GM18526 (cell line): Measurements from ENCODE around the gene MOBP.

ENCODE experiments used
- POLR2A ChIP-seq: IDR thresholded peaks from 3 replicates; pipeline ENCODE4 v1.6.1; 2011; ENCODE audit not compliant: insufficient read length; ENCODE audit errors: extremely low read depth

MOBP gene, protein sequence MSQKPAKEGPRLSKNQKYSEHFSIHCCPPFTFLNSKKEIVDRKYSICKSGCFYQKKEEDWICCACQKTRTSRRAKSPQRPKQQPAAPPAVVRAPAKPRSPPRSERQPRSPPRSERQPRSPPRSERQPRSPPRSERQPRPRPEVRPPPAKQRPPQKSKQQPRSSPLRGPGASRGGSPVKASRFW

GRCh38 chr3:39467394-39468107 lies at the start of gene MOBP:
TSS of gene MOBP (plus strand) at chr3:39467680. CDS start at chr3:39502070, 34,390 bp downstream.
- TF ChIP-seq POLR2A = no peak

- no peak for TF ChIP-seq POLR2A
These were observed 47.7 kb upstream of the MOBP start for GRCh38 chr3:39419742-39420315.

- TF ChIP-seq POLR2A = no peak
These were observed 46.9 kb upstream of the MOBP start for GRCh38 chr3:39420543-39420942.

DNA sequence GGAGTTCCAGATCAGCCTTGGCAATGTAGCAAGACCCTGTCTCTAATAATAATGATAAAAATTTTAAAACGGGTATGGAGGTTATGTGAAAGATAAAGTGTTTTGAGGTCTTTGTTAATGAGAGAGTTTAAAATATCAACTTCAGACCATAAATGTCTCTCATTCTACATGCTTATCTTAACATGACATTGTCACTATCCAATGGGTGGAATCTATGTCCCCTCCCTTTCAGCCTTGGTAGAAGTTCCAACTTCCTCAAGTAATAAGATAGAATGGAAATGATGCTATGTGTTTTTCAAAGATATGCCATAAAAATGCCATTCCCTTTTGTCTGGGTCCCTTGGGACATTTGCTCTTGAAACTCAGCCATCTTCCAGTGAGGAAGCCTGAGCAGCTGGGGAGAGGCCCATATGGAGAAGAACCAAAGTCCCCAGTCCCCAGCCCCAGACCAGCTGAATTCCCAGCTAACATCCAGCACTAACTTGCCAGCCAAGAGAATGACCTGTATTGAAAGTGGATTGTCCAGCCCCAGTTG lies 44.0 kb upstream of the MOBP start:
- no peak for TF ChIP-seq POLR2A

GRCh38 chr3:39426312-39426711 lies 41.2 kb upstream of the MOBP start:
- TF ChIP-seq POLR2A = no peak

DNA sequence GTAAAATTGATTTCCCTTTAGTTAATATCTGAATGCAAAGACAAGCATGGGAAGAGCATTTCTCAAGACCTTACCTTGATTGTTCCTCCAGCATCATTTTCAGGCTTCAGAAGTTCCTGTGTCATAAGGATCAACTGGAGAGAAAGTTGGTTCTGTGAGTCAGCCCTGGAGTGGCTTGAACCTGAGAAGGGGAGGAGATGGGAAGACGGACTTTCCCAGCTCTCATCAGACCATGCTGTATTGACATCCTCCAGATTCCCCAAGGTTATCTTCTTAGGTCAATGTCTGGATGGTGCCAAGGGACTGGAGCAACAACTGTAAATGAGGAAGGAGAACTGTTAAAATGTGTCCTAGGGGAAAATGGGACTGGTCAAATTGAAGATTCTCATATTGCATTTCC lies 40.0 kb upstream of the MOBP start:
- TF ChIP-seq POLR2A = no peak

- no peak for TF ChIP-seq POLR2A
These were observed 38.7 kb upstream of the MOBP start for GRCh38 chr3:39428745-39429201.

DNA sequence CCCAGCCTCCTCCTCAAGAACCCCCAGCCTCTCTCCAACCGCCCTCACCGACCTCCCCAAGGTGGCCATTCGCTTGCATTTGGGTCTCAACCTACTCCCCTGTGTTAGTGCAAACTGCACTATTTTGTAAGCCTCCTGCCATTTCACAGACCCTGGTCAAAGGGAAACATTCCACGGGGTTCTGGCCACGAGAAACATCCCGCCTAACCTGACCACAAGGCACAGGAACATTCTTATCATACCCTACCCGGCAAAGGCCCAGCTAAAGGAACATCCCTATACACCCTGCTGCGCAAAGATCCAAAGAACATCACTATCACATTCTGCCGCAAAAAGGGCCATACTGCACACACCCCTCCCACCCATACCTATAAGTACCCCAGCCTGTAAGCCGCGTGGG lies 38.0 kb upstream of the MOBP start:
- no peak for TF ChIP-seq POLR2A

- no peak for TF ChIP-seq POLR2A
These were observed 35.1 kb upstream of the MOBP start for GRCh38 chr3:39432342-39432741.

- TF ChIP-seq POLR2A = no peak
These were observed 33.8 kb upstream of the MOBP start for GRCh38 chr3:39433642-39434041.

DNA sequence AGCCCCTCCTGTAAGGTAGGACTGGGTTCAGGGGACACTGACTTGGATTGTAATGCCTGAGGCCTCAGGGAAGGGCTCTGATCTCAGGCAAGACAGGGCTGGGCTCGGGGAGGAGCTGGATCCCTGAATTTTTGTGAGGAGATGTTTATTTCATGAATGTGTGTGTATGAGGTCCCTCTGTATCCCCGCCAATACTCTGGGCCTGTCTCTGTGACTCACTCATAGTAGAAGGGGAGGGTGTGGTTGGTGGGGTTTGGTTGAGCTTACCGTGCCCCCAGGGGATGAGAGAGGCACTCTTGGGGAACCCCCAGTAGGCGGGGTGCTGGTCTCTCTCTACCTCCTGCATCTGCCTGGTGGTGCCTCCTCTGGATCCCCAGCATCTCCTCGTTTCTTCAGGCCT lies 32.9 kb upstream of the MOBP start:
- no peak for TF ChIP-seq POLR2A

DNA sequence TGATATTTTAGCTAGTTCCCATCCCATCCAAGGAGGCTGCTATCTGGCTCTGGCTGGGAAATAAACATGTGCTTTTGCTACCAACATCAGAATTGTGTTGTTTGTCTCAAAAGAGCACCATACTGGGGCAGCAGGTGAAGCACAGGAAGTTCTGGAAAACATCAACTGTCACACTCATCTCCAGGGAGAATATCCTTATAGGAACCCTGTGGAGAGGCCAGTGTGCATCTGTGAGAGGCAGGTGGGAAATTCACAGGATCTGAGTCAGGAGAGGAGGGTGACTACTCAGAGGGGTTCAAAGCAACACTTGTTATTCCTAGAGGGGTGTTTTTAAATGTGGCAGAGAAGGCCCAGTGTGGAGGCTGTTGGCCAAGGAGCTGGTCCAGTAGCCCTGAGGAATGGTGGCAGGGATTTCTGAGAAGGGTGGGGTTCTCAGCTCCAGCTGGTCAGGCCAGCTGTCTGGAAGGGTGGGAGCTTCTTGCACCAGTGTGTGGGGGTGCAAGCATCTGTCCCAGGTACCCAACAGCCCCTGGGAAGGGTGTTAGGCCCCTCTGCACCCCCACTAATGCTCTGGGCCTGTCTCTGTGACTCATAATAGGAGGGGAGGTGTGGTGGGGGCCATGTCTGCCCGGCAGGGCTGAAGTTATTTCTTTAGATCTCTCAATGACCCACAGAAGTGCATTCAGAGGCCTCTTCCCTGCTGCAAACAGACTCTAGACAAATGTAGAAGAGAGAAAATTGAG lies 32.3 kb upstream of the MOBP start:
- no peak for TF ChIP-seq POLR2A

DNA sequence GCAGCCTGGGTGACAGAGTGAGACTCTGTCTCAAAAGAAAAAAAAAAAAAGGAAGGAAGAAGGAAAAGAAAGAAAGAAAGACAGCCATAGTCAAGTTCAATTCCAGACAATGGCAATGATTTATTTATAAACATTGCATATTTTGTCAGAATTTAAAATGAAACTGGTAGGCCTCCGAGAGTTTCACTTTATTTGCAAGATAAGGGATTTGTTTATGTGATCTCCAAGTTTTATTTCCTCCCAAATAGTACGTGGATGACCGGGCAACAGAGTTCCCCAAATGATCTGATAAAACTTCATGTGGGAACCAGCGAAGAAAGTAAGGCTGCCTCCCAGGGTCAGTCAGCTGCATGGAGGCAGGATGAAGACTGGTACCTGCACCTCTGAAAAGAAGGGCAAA lies 28.6 kb upstream of the MOBP start:
- TF ChIP-seq POLR2A = no peak

GRCh38 chr3:39440316-39440715 lies 27.2 kb upstream of the MOBP start:
- TF ChIP-seq POLR2A = no peak

GRCh38 chr3:39443530-39443929 lies 23.9 kb upstream of the MOBP start:
- no peak for TF ChIP-seq POLR2A
